Caco-2 (cell line): Measurements from ENCODE around the gene NOXA1. TPM values are rescaled to one million over a fixed set of nuclear protein-coding genes. Genes with fewer than 3 reads are reported as not detected.
A peak's percentile ranks its signal among the peaks of the same experiment; 100 is the strongest.

Source experiments
- BruUV-seq: library from RNA; stranded (reverse); fragments of 400-500 nt; replicated peaks from 2 replicates; lab custom pipeline; 2021; lab: Mats Ljungman, UMichigan
- CTCF ChIA-PET: fragments of 300-600 bp; sonication (Branson Sonifier 250); formaldehyde crosslinking; loops from one replicate; lab custom pipeline; 2022; ENCODE audit warnings: antibody characterized with exemption; lab: Charles Lee
- POLR2A ChIA-PET: fragments of 300-600 bp; sonication (Branson Sonifier 250); formaldehyde crosslinking; loops from one replicate; lab custom pipeline; 2022; ENCODE audit warnings: antibody characterized with exemption; lab: Charles Lee
- DNase-seq, 2 experiments: peaks; one replicate each; pipeline versions ENCODE4 v3.0.0 to v3.0.0-alpha.2; 2020 to 2022
- H3K27me3 ChIP-seq: replicated peaks from 2 replicates; pipeline ENCODE4 v1.6.0; 2011; ENCODE audit warnings: low read length; ENCODE audit not compliant: control insufficient read depth, insufficient read depth
- H3K36me3 ChIP-seq: 2 replicates; pipeline ENCODE4 v1.5.1; 2011; ENCODE audit warnings: low read length; ENCODE audit not compliant: control insufficient read depth, insufficient read depth
- H3K4me1 ChIP-seq: fragments of 250-450 bp; sonication (Bioruptor Pico); 2 replicates; pipeline ENCODE4 v1.5.1; 2020; ENCODE audit warnings: mild to moderate bottlenecking
- H3K4me3 ChIP-seq: 2 replicates; pipeline ENCODE4 v1.5.1; 2011; ENCODE audit warnings: low read depth, mild to moderate bottlenecking, control low read depth, low read length
- H3K9me3 ChIP-seq: fragments of 250-450 bp; sonication (Bioruptor Pico); 2 replicates; pipeline ENCODE4 v1.5.1; 2020; ENCODE audit warnings: mild to moderate bottlenecking, moderate library complexity
- H3K27ac Mint-ChIP-seq: one replicate; pipeline ENCODE4 v1.8.0; 2022; ENCODE audit warnings: mixed read lengths; ENCODE audit not compliant: unreplicated experiment
- H3K27me3 Mint-ChIP-seq: one replicate; pipeline ENCODE4 v1.8.0; 2022; ENCODE audit warnings: mixed read lengths; ENCODE audit not compliant: insufficient read depth, unreplicated experiment
- H3K36me3 Mint-ChIP-seq: one replicate; pipeline ENCODE4 v1.8.0; 2022; ENCODE audit warnings: mild to moderate bottlenecking, mixed read lengths; ENCODE audit not compliant: insufficient read depth, unreplicated experiment
- H3K4me1 Mint-ChIP-seq: one replicate; pipeline ENCODE4 v1.8.0; 2022; ENCODE audit warnings: low read depth, mixed read lengths; ENCODE audit not compliant: unreplicated experiment
- H3K4me3 Mint-ChIP-seq: one replicate; pipeline ENCODE4 v1.8.0; 2022; ENCODE audit warnings: mild to moderate bottlenecking, moderate library complexity, mixed read lengths; ENCODE audit not compliant: unreplicated experiment
- H3K9me3 Mint-ChIP-seq: one replicate; pipeline ENCODE4 v1.8.0; 2022; ENCODE audit warnings: mixed read lengths; ENCODE audit not compliant: unreplicated experiment
- intact Hi-C: fragments of 100-400 bp; cut with micrococcal nuclease; formaldehyde crosslinking; loops from one replicate; pipeline ENCODE4 v1.10.0; 2022; ENCODE audit not compliant: unreplicated experiment
- microRNA-seq: library from miRNA; unstranded; fragments of <30 nt; microRNA quantifications from one replicate; pipeline ENCODE4 v1.2.0, GENCODE V29; 2022
- total RNA-seq: library from RNA; stranded (reverse); gene quantifications from 2 replicates; pipeline ENCODE4 v1.2.3, GENCODE V29; 2022
- TF ChIP-seq, protein P1 (sequence below), 2 experiments: fragments of 200-600 bp in 1 of 2; IDR thresholded peaks; 1 replicate in 1 of 2; 2 replicates in 1 of 2; pipeline versions ENCODE4 v1.5.1 to v1.8.0; 2011 to 2022; ENCODE audit warnings: antibody characterized with exemption in 1 of 2, control low read depth in 1 of 2, inconsistent platforms in 1 of 2, low read depth in 1 of 2, low read length in 1 of 2, mild to moderate bottlenecking in 1 of 2, moderate library complexity in 1 of 2; ENCODE audit not compliant: insufficient read depth in 1 of 2, severe bottlenecking in 1 of 2, unreplicated experiment in 1 of 2

Gene NOXA1
- total RNA-seq, 1 experiment from 2014 or later, result 8.6 TPM

- no peaks in the 10 kb centered on the region for H3K27me3 ChIP-seq
- Mint-ChIP-seq H3K27me3 (no peaks in the 10 kb centered on the region), H3K4me3 (no peak overlapping the region), H3K36me3 (peaks cover 4% of the 10 kb centered on the region), H3K4me1 (peaks cover 7% of the 10 kb centered on the region), H3K9me3 (peaks cover 7% of the 10 kb centered on the region), H3K27ac (no peak overlapping the region)
- peaks cover 3% of the 10 kb centered on the region; the same call in 1 of the 2 replicates for H3K9me3 ChIP-seq
- no TSS peak for BruUV-seq
- POLR2A ChIA-PET, result no interaction called here
- H3K4me1 ChIP-seq, result peaks cover 11% of the 10 kb centered on the region; the same call in 1 of the 2 replicates
- DNase-seq, result no peak
- no peak overlapping the region for H3K4me3 ChIP-seq
- intact Hi-C loops, result no loop called here
- CTCF ChIA-PET, result no interaction called here
- no peaks in the 10 kb centered on the region for H3K36me3 ChIP-seq
- TF ChIP-seq, protein P1, sequence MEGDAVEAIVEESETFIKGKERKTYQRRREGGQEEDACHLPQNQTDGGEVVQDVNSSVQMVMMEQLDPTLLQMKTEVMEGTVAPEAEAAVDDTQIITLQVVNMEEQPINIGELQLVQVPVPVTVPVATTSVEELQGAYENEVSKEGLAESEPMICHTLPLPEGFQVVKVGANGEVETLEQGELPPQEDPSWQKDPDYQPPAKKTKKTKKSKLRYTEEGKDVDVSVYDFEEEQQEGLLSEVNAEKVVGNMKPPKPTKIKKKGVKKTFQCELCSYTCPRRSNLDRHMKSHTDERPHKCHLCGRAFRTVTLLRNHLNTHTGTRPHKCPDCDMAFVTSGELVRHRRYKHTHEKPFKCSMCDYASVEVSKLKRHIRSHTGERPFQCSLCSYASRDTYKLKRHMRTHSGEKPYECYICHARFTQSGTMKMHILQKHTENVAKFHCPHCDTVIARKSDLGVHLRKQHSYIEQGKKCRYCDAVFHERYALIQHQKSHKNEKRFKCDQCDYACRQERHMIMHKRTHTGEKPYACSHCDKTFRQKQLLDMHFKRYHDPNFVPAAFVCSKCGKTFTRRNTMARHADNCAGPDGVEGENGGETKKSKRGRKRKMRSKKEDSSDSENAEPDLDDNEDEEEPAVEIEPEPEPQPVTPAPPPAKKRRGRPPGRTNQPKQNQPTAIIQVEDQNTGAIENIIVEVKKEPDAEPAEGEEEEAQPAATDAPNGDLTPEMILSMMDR (IDR thresholded peaks at IDR 0.05; ENCODE audit: insufficient read depth in 1 of 2, low read depth in 1 of 2, low read length in 1 of 2, severe bottlenecking in 1 of 2, unreplicated experiment in 1 of 2), result no peak
These were observed 57.8 kb downstream of the NOXA1 start for GRCh38 chr9:137480686-137481683.

DNA sequence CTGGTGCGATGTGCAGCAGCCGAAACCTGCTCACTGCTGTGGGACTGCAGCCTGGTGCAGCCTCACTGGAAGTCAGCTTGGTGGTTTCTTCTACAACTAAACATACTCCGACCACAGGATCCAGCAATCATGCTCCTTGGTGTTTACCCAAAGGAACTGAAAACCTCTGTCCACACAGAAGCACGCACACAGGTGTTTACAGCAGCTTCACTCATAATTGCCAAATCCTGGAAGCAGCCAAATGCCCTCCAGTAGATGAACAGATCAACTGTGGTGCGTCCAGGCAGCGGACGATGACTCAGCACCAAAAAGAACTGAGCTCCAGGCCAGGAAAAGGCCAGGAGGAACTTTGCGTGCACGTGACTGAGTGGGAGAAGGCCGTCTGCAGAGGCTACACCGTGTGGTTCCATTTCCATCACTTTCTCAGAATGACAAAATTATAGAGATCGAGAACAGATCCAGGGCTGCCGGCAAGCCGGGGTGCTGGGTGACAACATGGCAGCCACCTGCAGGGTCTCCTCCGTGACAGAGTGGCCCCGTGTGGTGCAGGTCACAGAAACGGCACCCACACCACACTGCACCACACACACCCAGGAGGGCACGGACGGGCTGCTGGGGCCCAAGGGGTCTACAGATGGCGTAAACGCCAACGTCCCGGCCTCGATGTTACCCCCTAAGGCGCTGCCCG lies 59.0 kb downstream of the NOXA1 start:
- H3K27ac Mint-ChIP-seq, result no peak overlapping the region
- H3K27me3 Mint-ChIP-seq, result no peaks in the 10 kb centered on the region
- TF ChIP-seq, protein P1 (IDR thresholded peaks at IDR 0.05; ENCODE audit: insufficient read depth in 1 of 2, low read depth in 1 of 2, low read length in 1 of 2, severe bottlenecking in 1 of 2, unreplicated experiment in 1 of 2), result no peak
- no peak for DNase-seq
- H3K36me3 Mint-ChIP-seq, result peaks cover 2% of the 10 kb centered on the region
- H3K9me3 Mint-ChIP-seq, result no peaks in the 10 kb centered on the region
- H3K9me3 ChIP-seq, result no peaks in the 10 kb centered on the region
- H3K4me3 ChIP-seq, result no peak overlapping the region
- peaks cover 11% of the 10 kb centered on the region; the same call in 1 of the 2 replicates for H3K4me1 ChIP-seq
- no TSS peak for BruUV-seq
- CTCF ChIA-PET, result interaction anchor here (0.5 kb wide), 1 partner anchor 59 kb away, joined by 4 read pairs; the partner anchor contains the start of genes EXD3 and NOXA1
- H3K4me3 Mint-ChIP-seq, result no peak overlapping the region
- peaks cover 7% of the 10 kb centered on the region for H3K4me1 Mint-ChIP-seq
- H3K27me3 ChIP-seq, result no peaks in the 10 kb centered on the region
- intact Hi-C loops, result no loop called here
- H3K36me3 ChIP-seq, result no peaks in the 10 kb centered on the region
- POLR2A ChIA-PET, result no interaction called here

Small RNAs within 50 kb of the gene (microRNA-seq; reads per million reads assigned to microRNA genes)
- 2.2 reads per million, percentile 10 among the genes with 10 or more reads in this experiment for gene MIR7114

Other genes starting within 250 kb of the NOXA1 start
- gene ANAPC2, start 234.8 kb upstream of the NOXA1 start, total RNA-seq, result 66.8 and 67.5 TPM in 2 replicates
- 62.3 and 62.7 TPM in 2 replicates for gene SSNA1, start 234.7 kb upstream of the NOXA1 start, total RNA-seq
- 34.2 and 37.7 TPM in 2 replicates for gene TPRN, start 222.7 kb upstream of the NOXA1 start, total RNA-seq
- gene TMEM203, start 217.7 kb upstream of the NOXA1 start, total RNA-seq, result 36.9 and 38.4 TPM in 2 replicates
- gene NDOR1, start 217.7 kb upstream of the NOXA1 start, total RNA-seq, result 29.0 and 31.8 TPM in 2 replicates
- 6.3 and 6.5 TPM in 2 replicates for gene RNF208, start 201.2 kb upstream of the NOXA1 start, total RNA-seq
- 1.7 and 1.8 TPM in 2 replicates for gene CYSRT1, start 198.2 kb upstream of the NOXA1 start, total RNA-seq
- 0.27 TPM in 1 of 2 replicates, not detected in the other for gene RNF224, start 195.9 kb upstream of the NOXA1 start, total RNA-seq
- 0.19 TPM in 1 of 2 replicates, not detected in the other for gene SLC34A3, start 192.5 kb upstream of the NOXA1 start, total RNA-seq
- 481 and 487 TPM in 2 replicates for gene TUBB4B, start 182.1 kb upstream of the NOXA1 start, total RNA-seq
- gene STPG3, start 172.1 kb upstream of the NOXA1 start, total RNA-seq, result not detected in 2 replicates
- gene NELFB, start 168.1 kb upstream of the NOXA1 start, total RNA-seq, result 79.1 and 79.8 TPM in 2 replicates
- 1.8 and 1.9 TPM in 2 replicates for gene TOR4A, start 145.7 kb upstream of the NOXA1 start, total RNA-seq
- gene NRARP, start 121.1 kb upstream of the NOXA1 start, total RNA-seq, result 22.1 and 24.7 TPM in 2 replicates
- gene EXD3, start 231 bp upstream of the NOXA1 start, total RNA-seq, result 10.9 and 11.2 TPM in 2 replicates
- 8.5 and 8.6 TPM in 2 replicates for gene ENTPD8, start 18.0 kb downstream of the NOXA1 start, total RNA-seq
- 65.5 and 67.6 TPM in 2 replicates for gene NSMF, start 35.9 kb downstream of the NOXA1 start, total RNA-seq
- gene PNPLA7, start 127.0 kb downstream of the NOXA1 start, total RNA-seq, result 1.8 TPM in 2 replicates
- gene MRPL41, start 128.5 kb downstream of the NOXA1 start, total RNA-seq, result 44.2 and 48.6 TPM in 2 replicates
- 51.9 and 58.4 TPM in 2 replicates for gene DPH7, start 155.5 kb downstream of the NOXA1 start, total RNA-seq
- gene ZMYND19, start 167.1 kb downstream of the NOXA1 start, total RNA-seq, result 66.3 and 66.9 TPM in 2 replicates
- 61.1 and 66.6 TPM in 2 replicates for gene ARRDC1, start 182.3 kb downstream of the NOXA1 start, total RNA-seq
- gene EHMT1, start 195.6 kb downstream of the NOXA1 start, total RNA-seq, result 92.3 and 92.9 TPM in 2 replicates